IgD-negative memory B cell (primary cell): Measurements from ENCODE around the gene ID3. TPM values are rescaled to one million over a fixed set of nuclear protein-coding genes. Genes with fewer than 3 reads are reported as not detected.

Experiments
- H3K27ac Mint-ChIP-seq, 3 donors: one replicate each; pipeline ENCODE4 v1.8.0; 2020 to 2022; ENCODE audit warnings: mild to moderate bottlenecking in 3 of 3, mixed read lengths in 3 of 3, moderate library complexity in 1 of 3
- H3K27me3 Mint-ChIP-seq: one replicate; pipeline ENCODE4 v1.8.0; 2021; ENCODE audit warnings: mixed read lengths
- H3K36me3 Mint-ChIP-seq: one replicate; pipeline ENCODE4 v1.8.0; 2020; ENCODE audit warnings: mild to moderate bottlenecking, mixed read lengths
- H3K4me1 Mint-ChIP-seq, 3 donors: one replicate each; pipeline ENCODE4 v1.8.0; 2020 to 2022; ENCODE audit warnings: mixed read lengths in 3 of 3, mild to moderate bottlenecking in 1 of 3
- H3K4me3 Mint-ChIP-seq, 4 donors: one replicate each; pipeline ENCODE4 v1.8.0; 2020 to 2022; ENCODE audit warnings: mild to moderate bottlenecking in 4 of 4, mixed read lengths in 4 of 4, moderate library complexity in 3 of 4
- H3K9me3 Mint-ChIP-seq, 3 donors: one replicate each; pipeline ENCODE4 v1.8.0; 2020 to 2021; ENCODE audit warnings: mixed read lengths in 3 of 3, mild to moderate bottlenecking in 1 of 3
- polyA plus RNA-seq: library from polyadenylated mRNA; unstranded; fragments of 300-500 nt; fragmentation: Illumina TruSeq; gene quantifications from one replicate; pipeline ENCODE4 v1.2.3, GENCODE V29; 2021

Gene ID3
- polyA plus RNA-seq, 1 donor from 2014 or later: 74.0 TPM

DNA sequence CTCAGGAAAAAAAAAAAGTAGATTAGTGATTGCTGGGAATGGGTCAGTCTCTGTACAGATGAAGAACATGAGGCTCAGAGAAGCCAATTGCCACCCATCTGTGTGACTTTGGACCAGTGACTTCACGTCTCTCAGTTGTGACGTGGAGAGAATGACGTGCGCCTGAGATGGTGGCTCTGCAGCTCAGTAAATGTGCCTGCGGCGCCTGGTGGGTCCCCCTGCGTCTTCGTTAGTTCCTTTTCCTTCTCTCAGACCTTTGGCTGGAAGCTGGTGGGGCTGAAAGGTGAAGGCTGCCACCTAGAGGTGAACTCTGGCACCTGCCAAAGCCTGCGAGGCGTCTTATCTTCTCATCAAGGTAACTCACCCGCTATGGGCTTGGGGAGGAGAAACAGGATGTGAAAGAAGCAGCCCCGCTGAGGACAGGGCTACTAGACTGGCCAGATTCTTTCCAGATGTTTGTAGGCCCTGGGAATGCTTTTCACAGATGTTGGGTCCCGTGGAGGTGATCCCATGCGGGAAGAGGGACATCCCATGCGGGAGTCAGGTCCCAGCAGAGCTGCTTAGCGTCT, 19.5 kb downstream of the ID3 start:
- H3K27ac Mint-ChIP-seq: peak overlapping the region; percentile 51 to 86 (median 59)
- H3K4me3 Mint-ChIP-seq: peak overlapping the region; percentile 19 to 89 (median 76)
- no peaks in the 10 kb centered on the region for H3K27me3 Mint-ChIP-seq
- H3K4me1 Mint-ChIP-seq: peaks cover 18 to 24% (median 20%) of the 10 kb centered on the region in 3 donors
- no peaks in the 10 kb centered on the region for H3K9me3 Mint-ChIP-seq
- H3K36me3 Mint-ChIP-seq: no peaks in the 10 kb centered on the region

- Mint-ChIP-seq H3K9me3 (no peaks in the 10 kb centered on the region), H3K27ac (peak overlapping the region in 2 of 3 donors; percentile 40 to 88), H3K27me3 (no peaks in the 10 kb centered on the region), H3K4me3 (no peak overlapping the region), H3K36me3 (no peaks in the 10 kb centered on the region), H3K4me1 (peaks cover 27 to 29% (median 27%) of the 10 kb centered on the region in 3 donors)
These were observed 21.9 kb downstream of the ID3 start for GRCh38 chr1:23537296-23537973.

DNA sequence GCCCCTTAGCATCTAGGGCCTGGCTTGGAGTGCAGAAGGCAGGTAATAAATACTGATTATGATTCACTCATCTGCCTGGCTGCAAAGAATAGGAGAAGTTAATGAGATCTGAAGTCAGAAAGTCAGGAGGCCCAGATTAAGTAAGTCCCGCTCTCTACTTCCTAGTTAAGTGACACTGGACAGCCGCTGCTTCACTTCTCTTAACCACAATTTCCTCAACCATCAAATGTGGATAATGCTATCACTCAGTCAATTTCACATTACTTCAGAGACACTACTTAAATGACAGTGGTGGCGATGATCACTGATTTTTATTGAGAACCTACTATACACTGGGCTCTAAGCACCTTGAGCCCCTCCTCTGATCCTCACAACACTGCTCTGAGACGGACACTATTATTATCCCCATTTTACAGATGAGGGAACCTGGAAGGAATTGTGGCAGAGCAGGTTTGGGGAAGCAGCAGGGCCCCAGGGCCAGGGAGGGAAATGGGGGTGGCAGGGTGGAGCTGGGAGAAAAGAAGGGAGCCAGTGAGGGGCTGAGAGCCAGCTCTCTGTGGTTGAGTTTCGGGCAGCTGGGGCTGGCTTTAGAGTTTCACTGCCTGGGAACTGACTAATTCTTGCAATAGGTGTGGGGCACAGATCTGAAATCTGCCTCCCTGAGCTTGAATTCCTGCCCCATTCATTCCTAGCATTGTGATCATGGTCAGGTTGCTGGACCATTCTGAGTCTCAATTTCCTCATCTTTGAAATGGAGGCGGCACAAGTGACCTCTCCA, 25.9 kb downstream of the ID3 start:
- Mint-ChIP-seq H3K27me3 (no peaks in the 10 kb centered on the region), H3K4me1 (peaks cover 44 to 49% (median 45%) of the 10 kb centered on the region in 3 donors), H3K27ac (peak overlapping the region; percentile 13 to 75 (median 33)), H3K36me3 (no peaks in the 10 kb centered on the region), H3K4me3 (peak overlapping the region in 2 of 4 donors; percentile 48 to 63), H3K9me3 (no peaks in the 10 kb centered on the region)

DNA sequence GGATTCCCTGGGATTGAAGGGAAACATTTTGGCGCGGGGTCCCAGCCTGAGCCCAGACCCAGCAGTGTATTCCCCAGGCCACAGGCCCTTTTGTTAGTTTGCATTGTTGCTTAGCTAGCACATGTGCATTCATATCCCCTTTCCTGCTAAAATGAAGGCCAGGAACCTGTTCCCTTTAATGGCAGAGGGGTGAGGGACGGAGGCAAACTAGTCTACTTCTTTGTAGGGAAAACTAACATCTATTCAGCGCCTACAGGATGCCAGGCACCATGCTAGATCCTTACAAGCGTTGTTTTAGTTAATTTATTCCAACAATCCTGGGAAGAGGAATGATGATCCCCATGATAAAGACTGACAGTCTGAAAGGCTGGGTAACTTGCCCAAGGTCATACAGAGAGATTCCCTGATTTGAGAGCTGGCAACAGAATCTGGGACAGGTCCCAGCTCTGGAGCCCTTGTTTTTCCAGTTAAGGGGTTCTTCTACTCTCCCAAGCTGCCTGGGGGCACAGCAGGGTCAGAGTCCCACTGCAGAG, 27.7 kb downstream of the ID3 start:
- Mint-ChIP-seq H3K27ac (peak overlapping the region in 1 of 3 donors; percentile 67), H3K27me3 (no peaks in the 10 kb centered on the region), H3K36me3 (no peaks in the 10 kb centered on the region), H3K4me1 (peaks cover 51 to 60% (median 51%) of the 10 kb centered on the region in 3 donors), H3K9me3 (no peaks in the 10 kb centered on the region), H3K4me3 (peak overlapping the region; percentile 48 to 95 (median 92))

DNA sequence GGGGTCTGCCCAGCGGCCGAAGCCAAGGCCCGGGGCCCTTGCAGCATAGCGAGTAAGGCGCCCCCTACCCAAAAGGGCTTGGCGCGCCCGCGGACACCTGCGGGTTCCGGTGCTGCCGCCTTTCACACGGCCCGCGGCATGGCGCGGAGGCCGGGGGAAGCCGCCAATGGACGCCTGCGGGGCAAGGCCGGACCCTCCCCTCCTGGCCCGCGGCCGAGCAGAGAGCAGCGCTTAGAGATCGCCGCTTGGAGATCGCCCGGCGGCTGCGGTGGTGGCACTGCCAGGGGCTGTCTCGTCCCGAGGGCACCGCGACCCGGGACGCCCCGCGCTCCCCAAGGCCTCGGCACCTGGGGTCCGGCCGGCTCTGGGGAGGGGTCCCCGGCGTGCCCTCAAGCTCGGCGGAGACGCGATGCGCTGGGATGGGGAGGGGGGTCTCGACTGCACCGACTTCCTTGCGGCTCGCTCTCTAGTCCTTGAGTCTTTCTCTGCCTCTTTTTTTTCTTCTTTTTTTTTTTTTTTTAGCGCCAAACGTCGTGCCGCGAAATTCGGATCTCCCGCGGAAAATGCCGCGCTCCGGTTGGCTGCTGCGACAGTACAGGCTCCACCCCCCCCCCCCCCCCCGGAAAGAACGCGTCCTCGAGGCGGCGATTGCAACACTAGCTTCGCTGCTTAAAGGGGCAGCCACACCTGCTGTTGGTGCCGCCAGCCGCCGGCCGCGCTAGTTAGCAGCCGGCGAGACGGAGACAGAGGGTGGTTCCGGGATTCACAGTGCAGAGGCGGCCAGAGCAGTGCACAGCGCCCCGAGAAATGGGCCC, 28.3 kb downstream of the ID3 start, which contains the start of gene E2F2:
Gene E2F2, minus strand, starts transcription at position 487 of the 815 bp plus-strand sequence. Its CDS starts 440 bp downstream, at position 47.
- no peaks in the 10 kb centered on the region for H3K36me3 Mint-ChIP-seq
- H3K9me3 Mint-ChIP-seq: no peaks in the 10 kb centered on the region
- peak within 1 kb of the TSS; percentile 73 to 95 (median 92) for H3K4me3 Mint-ChIP-seq
- H3K27me3 Mint-ChIP-seq: no peaks in the 10 kb centered on the region
- H3K4me1 Mint-ChIP-seq: peaks cover 56 to 67% (median 57%) of the 10 kb centered on the region in 3 donors
- H3K27ac Mint-ChIP-seq: peak within 1 kb of the TSS; percentile 40 to 88 (median 67)

GRCh38 chr1:23530087-23530746, 29.1 kb downstream of the ID3 start:
- Mint-ChIP-seq H3K27me3 (no peaks in the 10 kb centered on the region), H3K9me3 (no peaks in the 10 kb centered on the region), H3K4me3 (peak overlapping the region; percentile 67 to 87 (median 80)), H3K27ac (peak overlapping the region in 2 of 3 donors; percentile 40 to 84), H3K36me3 (no peaks in the 10 kb centered on the region), H3K4me1 (peaks cover 61 to 72% (median 63%) of the 10 kb centered on the region in 3 donors)

GRCh38 chr1:23529146-23530086, 29.9 kb downstream of the ID3 start:
- Mint-ChIP-seq H3K4me3 (peak overlapping the region; percentile 67 to 91 (median 80)), H3K9me3 (no peaks in the 10 kb centered on the region), H3K36me3 (no peaks in the 10 kb centered on the region), H3K27ac (peak overlapping the region; percentile 40 to 87 (median 84)), H3K27me3 (no peaks in the 10 kb centered on the region), H3K4me1 (peaks cover 67 to 75% (median 67%) of the 10 kb centered on the region in 3 donors)

- Mint-ChIP-seq H3K27me3 (no peaks in the 10 kb centered on the region), H3K4me1 (peaks cover 70 to 78% (median 74%) of the 10 kb centered on the region in 3 donors), H3K36me3 (no peaks in the 10 kb centered on the region), H3K4me3 (peak overlapping the region; percentile 55 to 91 (median 80)), H3K9me3 (no peaks in the 10 kb centered on the region), H3K27ac (peak overlapping the region; percentile 35 to 87 (median 84))
These were observed 30.9 kb downstream of the ID3 start for GRCh38 chr1:23528250-23528978.

DNA sequence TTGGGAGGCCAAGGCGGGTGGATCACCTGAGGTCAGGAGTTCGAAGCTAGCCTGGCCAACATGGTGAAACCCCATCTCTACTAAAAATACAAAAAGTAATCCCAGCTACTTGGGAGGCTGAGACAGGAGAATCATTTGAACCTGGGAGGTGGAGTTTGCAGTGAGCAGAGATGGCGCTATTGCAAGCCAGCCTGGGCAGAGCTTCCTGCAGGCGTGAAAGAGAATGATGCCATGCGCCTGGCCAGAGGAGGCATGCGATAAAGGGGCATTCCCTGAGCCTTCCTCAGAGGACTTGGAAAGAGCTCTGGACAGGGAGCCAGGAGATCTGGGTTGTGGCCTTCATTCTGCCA, 31.4 kb downstream of the ID3 start:
- H3K4me1 Mint-ChIP-seq: peaks cover 67 to 74% (median 73%) of the 10 kb centered on the region in 3 donors
- no peaks in the 10 kb centered on the region for H3K36me3 Mint-ChIP-seq
- H3K4me3 Mint-ChIP-seq: peak overlapping the region; percentile 55 to 91 (median 80)
- no peaks in the 10 kb centered on the region for H3K9me3 Mint-ChIP-seq
- no peaks in the 10 kb centered on the region for H3K27me3 Mint-ChIP-seq
- peak overlapping the region; percentile 35 to 87 (median 84) for H3K27ac Mint-ChIP-seq

GRCh38 chr1:23527366-23527765, 31.9 kb downstream of the ID3 start:
- peak overlapping the region in 2 of 3 donors; percentile 59 to 84 for H3K27ac Mint-ChIP-seq
- H3K4me3 Mint-ChIP-seq: peak overlapping the region; percentile 55 to 91 (median 78)
- peaks cover 70 to 77% (median 76%) of the 10 kb centered on the region in 3 donors for H3K4me1 Mint-ChIP-seq

GRCh38 chr1:23526329-23527041, 32.8 kb downstream of the ID3 start:
- Mint-ChIP-seq H3K36me3 (peaks cover 3% of the 10 kb centered on the region), H3K4me1 (peaks cover 67 to 74% (median 71%) of the 10 kb centered on the region in 3 donors), H3K27ac (peak overlapping the region; percentile 87 to 95 (median 89)), H3K4me3 (peak overlapping the region in 3 of 4 donors; percentile 77 to 88 (median 79)), H3K27me3 (no peaks in the 10 kb centered on the region), H3K9me3 (no peaks in the 10 kb centered on the region)

More at GRCh38 chr1:23527366-23527765, 31.9 kb downstream of the ID3 start:
- no peaks in the 10 kb centered on the region for H3K9me3 Mint-ChIP-seq
- no peaks in the 10 kb centered on the region for H3K27me3 Mint-ChIP-seq
- no peaks in the 10 kb centered on the region for H3K36me3 Mint-ChIP-seq
